Endothelial cell (in vitro differentiated cells): ENCODE data around the gene PRKCH. TPM values are rescaled to one million over a fixed set of nuclear protein-coding genes. Genes with fewer than 3 reads are reported as not detected.

Experiments
- DNase-seq: peaks from one replicate; pipeline ENCODE4 v3.0.0; 2021; ENCODE audit warnings: low spot score
- H3K27ac Mint-ChIP-seq: one replicate; pipeline ENCODE4 v1.8.0; 2021; ENCODE audit warnings: mixed read lengths, inconsistent platforms; ENCODE audit not compliant: unreplicated experiment
- H3K27me3 Mint-ChIP-seq: one replicate; pipeline ENCODE4 v1.8.0; 2021; ENCODE audit warnings: mild to moderate bottlenecking, moderate library complexity, mixed read lengths, inconsistent platforms; ENCODE audit not compliant: unreplicated experiment
- H3K36me3 Mint-ChIP-seq: one replicate; pipeline ENCODE4 v1.8.0; 2021; ENCODE audit warnings: mild to moderate bottlenecking, low read depth, mixed read lengths, inconsistent platforms; ENCODE audit not compliant: unreplicated experiment
- H3K4me1 Mint-ChIP-seq: one replicate; pipeline ENCODE4 v1.8.0; 2021; ENCODE audit warnings: mild to moderate bottlenecking, mixed read lengths, inconsistent platforms; ENCODE audit not compliant: unreplicated experiment
- H3K4me3 Mint-ChIP-seq: one replicate; pipeline ENCODE4 v1.8.0; 2021; ENCODE audit warnings: mild to moderate bottlenecking, mixed read lengths, inconsistent platforms; ENCODE audit not compliant: unreplicated experiment
- H3K9me3 Mint-ChIP-seq: one replicate; pipeline ENCODE4 v1.8.0; 2021; ENCODE audit warnings: mixed read lengths, inconsistent platforms; ENCODE audit not compliant: unreplicated experiment
- total RNA-seq: library from RNA; stranded (reverse); fragmentation: NEBNext Ultra II Directional; extraction: Animal tissue kit (Norgen Biotek cat#: 25700); gene quantifications from one replicate; pipeline ENCODE4 v1.2.1, GENCODE V29; 2021; ENCODE audit not compliant: unreplicated experiment
- TF ChIP-seq, protein P1 (sequence below): fragments of 200-600 bp; sonication (generic); IDR thresholded peaks from one replicate; pipeline ENCODE4 v1.5.0; 2021; ENCODE audit warnings: antibody characterized with exemption; ENCODE audit not compliant: unreplicated experiment

Gene PRKCH
- total RNA-seq, 1 donor from 2014 or later = 42.5 TPM

GRCh38 chr14:61397615-61398014 lies 76.2 kb downstream of the PRKCH start:
- Mint-ChIP-seq H3K4me1 (no peaks in the 10 kb centered on the region), H3K4me3 (no peak overlapping the region), H3K27me3 (peaks cover 3% of the 10 kb centered on the region), H3K36me3 (no peaks in the 10 kb centered on the region), H3K27ac (no peak overlapping the region), H3K9me3 (no peaks in the 10 kb centered on the region)
- no peak for DNase-seq
- TF ChIP-seq, protein P1, sequence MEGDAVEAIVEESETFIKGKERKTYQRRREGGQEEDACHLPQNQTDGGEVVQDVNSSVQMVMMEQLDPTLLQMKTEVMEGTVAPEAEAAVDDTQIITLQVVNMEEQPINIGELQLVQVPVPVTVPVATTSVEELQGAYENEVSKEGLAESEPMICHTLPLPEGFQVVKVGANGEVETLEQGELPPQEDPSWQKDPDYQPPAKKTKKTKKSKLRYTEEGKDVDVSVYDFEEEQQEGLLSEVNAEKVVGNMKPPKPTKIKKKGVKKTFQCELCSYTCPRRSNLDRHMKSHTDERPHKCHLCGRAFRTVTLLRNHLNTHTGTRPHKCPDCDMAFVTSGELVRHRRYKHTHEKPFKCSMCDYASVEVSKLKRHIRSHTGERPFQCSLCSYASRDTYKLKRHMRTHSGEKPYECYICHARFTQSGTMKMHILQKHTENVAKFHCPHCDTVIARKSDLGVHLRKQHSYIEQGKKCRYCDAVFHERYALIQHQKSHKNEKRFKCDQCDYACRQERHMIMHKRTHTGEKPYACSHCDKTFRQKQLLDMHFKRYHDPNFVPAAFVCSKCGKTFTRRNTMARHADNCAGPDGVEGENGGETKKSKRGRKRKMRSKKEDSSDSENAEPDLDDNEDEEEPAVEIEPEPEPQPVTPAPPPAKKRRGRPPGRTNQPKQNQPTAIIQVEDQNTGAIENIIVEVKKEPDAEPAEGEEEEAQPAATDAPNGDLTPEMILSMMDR = no peak

- TF ChIP-seq, protein P1 = no peak
- Mint-ChIP-seq H3K27me3 (peaks cover 3% of the 10 kb centered on the region), H3K9me3 (no peaks in the 10 kb centered on the region), H3K4me1 (no peaks in the 10 kb centered on the region), H3K27ac (no peak overlapping the region), H3K4me3 (no peak overlapping the region), H3K36me3 (no peaks in the 10 kb centered on the region)
- no peak for DNase-seq
These were observed 76.8 kb downstream of the PRKCH start for GRCh38 chr14:61398221-61398620.

DNA sequence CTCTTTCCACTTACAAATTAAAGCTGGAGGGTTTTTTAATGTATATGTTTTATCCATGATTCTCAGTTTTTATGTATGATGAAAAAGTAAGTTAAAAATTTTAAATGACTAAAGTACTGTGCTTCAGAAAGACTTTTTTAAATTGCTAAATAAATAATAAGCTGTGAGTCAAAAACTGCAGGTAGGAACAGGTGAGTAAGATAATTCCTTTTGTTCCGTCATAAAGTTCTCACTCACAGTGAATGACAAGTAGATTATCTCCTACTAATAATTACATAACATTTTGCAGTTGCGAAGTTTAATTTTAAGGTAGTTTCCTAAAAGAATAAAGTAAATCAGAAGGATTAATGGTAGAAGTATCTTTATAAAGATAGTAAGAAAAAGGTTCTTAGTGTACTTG lies 78.0 kb downstream of the PRKCH start:
- DNase-seq = no peak
- peaks cover 3% of the 10 kb centered on the region for H3K27me3 Mint-ChIP-seq
- no peaks in the 10 kb centered on the region for H3K4me1 Mint-ChIP-seq
- H3K36me3 Mint-ChIP-seq = no peaks in the 10 kb centered on the region
- H3K9me3 Mint-ChIP-seq = no peaks in the 10 kb centered on the region
- no peak overlapping the region for H3K27ac Mint-ChIP-seq
- TF ChIP-seq, protein P1 = no peak
- H3K4me3 Mint-ChIP-seq = no peak overlapping the region

GRCh38 chr14:61401461-61401860 lies 80.1 kb downstream of the PRKCH start:
- Mint-ChIP-seq H3K4me3 (no peak overlapping the region), H3K9me3 (no peaks in the 10 kb centered on the region)

GRCh38 chr14:61403411-61403810 lies 82.0 kb downstream of the PRKCH start:
- TF ChIP-seq, protein P1 = no peak

More at GRCh38 chr14:61401461-61401860, 80.1 kb downstream of the PRKCH start:
- DNase-seq = no peak
- Mint-ChIP-seq H3K27ac (no peak overlapping the region), H3K4me1 (peaks cover 9% of the 10 kb centered on the region), H3K27me3 (no peaks in the 10 kb centered on the region), H3K36me3 (no peaks in the 10 kb centered on the region)
- TF ChIP-seq, protein P1 = no peak

More at GRCh38 chr14:61403411-61403810, 82.0 kb downstream of the PRKCH start:
- H3K36me3 Mint-ChIP-seq = no peaks in the 10 kb centered on the region
- H3K4me1 Mint-ChIP-seq = peaks cover 13% of the 10 kb centered on the region
- H3K27me3 Mint-ChIP-seq = no peaks in the 10 kb centered on the region
- no peaks in the 10 kb centered on the region for H3K9me3 Mint-ChIP-seq
- no peak overlapping the region for H3K4me3 Mint-ChIP-seq
- no peak overlapping the region for H3K27ac Mint-ChIP-seq
- no peak for DNase-seq
